HG03139 (cell line): ENCODE measurements around the gene NDUFB5.

ENCODE experiments used
- ATAC-seq: cut with Tn5 transposase; IDR thresholded peaks from one replicate; pipeline ENCODE4 v1.9.1; 2021; ENCODE audit not compliant: unreplicated experiment

The NDUFB5 gene

DNA sequence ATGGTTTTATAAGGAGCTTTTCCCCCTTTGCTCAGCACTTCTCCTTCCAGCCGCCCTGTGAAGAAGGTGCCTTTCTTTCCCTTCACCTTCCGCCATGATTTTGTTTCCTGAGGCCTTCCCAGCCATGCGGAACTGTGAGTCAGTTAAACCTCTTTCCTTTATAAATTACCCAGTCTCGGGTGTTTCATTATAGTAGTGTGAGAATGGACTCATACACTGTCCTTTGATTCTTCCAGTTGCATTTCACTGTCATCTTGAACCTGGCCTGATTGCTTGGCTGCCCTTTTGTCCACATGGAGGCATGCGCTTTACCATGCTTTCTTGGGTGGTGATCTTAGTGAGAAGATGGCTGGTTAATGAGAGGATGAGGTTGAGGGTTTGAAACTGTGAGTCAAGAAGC is 71.5 kb downstream of the NDUFB5 start:
- ATAC-seq = no peak
